K562 (cell line): Measurements from ENCODE around the gene KDM4C. TPM values are rescaled to one million over a fixed set of nuclear protein-coding genes. Genes with fewer than 3 reads are reported as not detected.

ENCODE experiments used
- ADNP ChIP-seq: fragments of 200-800 bp; sonication (Bioruptor generic); IDR thresholded peaks from 2 replicates; pipeline ENCODE4 v1.6.1; 2016; ENCODE audit warnings: missing genetic modification characterization, missing compliant biosample characterization
- CAMTA2 ChIP-seq: fragments of 250-450 bp; sonication (Bioruptor Pico); conservative IDR thresholded peaks from 2 replicates; pipeline ENCODE4 v1.5.1; 2022
- CBX3 ChIP-seq, 2 experiments: IDR thresholded peaks; 1 replicate in 1 of 2; 2 replicates in 1 of 2; pipeline ENCODE4 v1.6.1; 2012; ENCODE audit warnings: inconsistent platforms in 2 of 2, low read length in 2 of 2, borderline replicate concordance in 1 of 2, control low read depth in 1 of 2
- CXXC5 ChIP-seq: fragments of 250-450 bp; sonication (Bioruptor Pico); IDR thresholded peaks from 2 replicates; pipeline ENCODE4 v1.8.0; 2022; ENCODE audit warnings: inconsistent platforms, mild to moderate bottlenecking, moderate library complexity
- DDX20 ChIP-seq: fragments of 450-650 bp; IDR thresholded peaks from 2 replicates; pipeline ENCODE4 v1.6.1; 2016; ENCODE audit warnings: missing genetic modification characterization, low read depth, mild to moderate bottlenecking, missing compliant biosample characterization, moderate library complexity
- GABPB2 ChIP-seq: fragments of 250-450 bp; sonication (Bioruptor Pico); conservative IDR thresholded peaks from 2 replicates; pipeline ENCODE4 v1.5.1; 2021; ENCODE audit warnings: mild to moderate bottlenecking
- GTF2E2 ChIP-seq: fragments of 200-800 bp; sonication (Bioruptor generic); IDR thresholded peaks from 2 replicates; pipeline ENCODE4 v1.6.1; 2016; ENCODE audit warnings: missing genetic modification characterization, missing compliant biosample characterization
- ILK ChIP-seq: fragments of 450-650 bp; IDR thresholded peaks from 2 replicates; pipeline ENCODE4 v1.6.1; 2016; ENCODE audit warnings: missing genetic modification characterization, low read depth, mild to moderate bottlenecking, missing compliant biosample characterization, moderate library complexity, borderline replicate concordance
- MAFF ChIP-seq: IDR thresholded peaks from 2 replicates; pipeline ENCODE4 v1.6.1; 2012; ENCODE audit warnings: low read length, improper control_type of control experiment
- MAFG ChIP-seq: fragments of 450-650 bp; conservative IDR thresholded peaks from 2 replicates; pipeline ENCODE4 v1.6.1; 2016; ENCODE audit warnings: missing genetic modification characterization, missing compliant biosample characterization
- NCOA1 ChIP-seq: fragments of 450-650 bp; IDR thresholded peaks from 2 replicates; pipeline ENCODE4 v1.6.1; 2016; ENCODE audit warnings: low read depth
- NCOR1 ChIP-seq: fragments of 450-650 bp; IDR thresholded peaks from 2 replicates; pipeline ENCODE4 v1.6.1; 2016; ENCODE audit warnings: mild to moderate bottlenecking, moderate library complexity
- NFE2L1 ChIP-seq: fragments of 450-650 bp; IDR thresholded peaks from 2 replicates; pipeline ENCODE4 v1.6.1; 2016; ENCODE audit warnings: missing genetic modification characterization, low read depth, mild to moderate bottlenecking, missing compliant biosample characterization, moderate library complexity, borderline replicate concordance
- NRF1 ChIP-seq, 2 experiments: fragments of 450-650 bp; IDR thresholded peaks in 1 of 2; conservative IDR thresholded peaks in 1 of 2; 2 replicates each; pipeline ENCODE4 v1.6.1; 2014; ENCODE audit warnings: mild to moderate bottlenecking in 2 of 2
- POU5F1 ChIP-seq: fragments of 150-350 bp; IDR thresholded peaks from 2 replicates; pipeline ENCODE4 v1.6.1; 2014; ENCODE audit warnings: borderline replicate concordance, low read length, low read depth, mild to moderate bottlenecking; ENCODE audit not compliant: partially characterized antibody
- PTRF ChIP-seq: fragments of 450-650 bp; IDR thresholded peaks from 2 replicates; pipeline ENCODE4 v1.6.1; 2016; ENCODE audit warnings: mild to moderate bottlenecking, missing genetic modification characterization, missing compliant biosample characterization
- STAG1 ChIP-seq: sonication (generic); formaldehyde crosslinking; IDR thresholded peaks from 2 replicates; pipeline ENCODE4 v1.5.0; 2020; ENCODE audit warnings: missing genetic modification reagents, borderline replicate concordance
- TAF1 ChIP-seq: IDR thresholded peaks from 2 replicates; pipeline ENCODE4 v1.6.1; 2011; ENCODE audit warnings: mild to moderate bottlenecking, low read length, moderate library complexity; ENCODE audit not compliant: insufficient read depth, control insufficient read depth, severe bottlenecking; ENCODE audit errors: extremely low read depth
- TCF15 ChIP-seq: fragments of 250-450 bp; sonication (Bioruptor Pico); IDR thresholded peaks from 2 replicates; pipeline ENCODE4 v1.8.0; 2022; ENCODE audit warnings: moderate library complexity, mild to moderate bottlenecking, inconsistent platforms
- TEAD4 ChIP-seq, 2 experiments: sonication (generic) in 1 of 2; formaldehyde crosslinking in 1 of 2; IDR thresholded peaks; 2 replicates each; pipeline versions ENCODE4 v1.6.1 to v1.8.0; 2012 to 2022; ENCODE audit warnings: borderline replicate concordance in 1 of 2, inconsistent platforms in 1 of 2, low read length in 1 of 2, mild to moderate bottlenecking in 1 of 2, missing genetic modification reagents in 1 of 2
- ZNF184 ChIP-seq: sonication (generic); formaldehyde crosslinking; IDR thresholded peaks from 2 replicates; pipeline ENCODE4 v1.5.0; 2020; ENCODE audit warnings: missing genetic modification reagents
- ZNF197 ChIP-seq: fragments of 200-800 bp; sonication (Bioruptor generic); IDR thresholded peaks from 2 replicates; pipeline ENCODE4 v1.6.1; 2016; ENCODE audit warnings: low read depth, missing genetic modification characterization, missing compliant biosample characterization
- ZNF354B ChIP-seq: fragments of 250-450 bp; sonication (Bioruptor Pico); IDR thresholded peaks from 2 replicates; pipeline ENCODE4 v1.4.0; 2020
- ZSCAN29 ChIP-seq: fragments of 450-650 bp; IDR thresholded peaks from 2 replicates; pipeline ENCODE4 v1.6.1; 2017
- polyA plus RNA-seq, 8 experiments: library from polyadenylated mRNA; depleted of rRNA in 4 of 8; stranded (reverse) in 5 of 8; unstranded in 3 of 8; fragments of >200 nt; fragmentation: Nextera tagmentation in 2 of 8; fragmentation: Illumina TruSeq in 1 of 8; extraction: Ambion mirVana in 2 of 8; extraction: Trizol in 1 of 8; gene quantifications; 2 replicates each; pipeline versions ENCODE4 v1.2.1 to v1.2.3, GENCODE V29; 2011 to 2014; ENCODE audit warnings: inconsistent platforms in 1 of 8, missing spikeins in 1 of 8
- total RNA-seq, 7 experiments: library from RNA; depleted of rRNA in 6 of 7; stranded (reverse); fragments of >200 nt in 6 of 7; fragmentation: Illumina TruSeq in 2 of 7; extraction: Trizol in 2 of 7; gene quantifications; 2 replicates each; pipeline versions ENCODE4 v1.2.1 to v1.2.3, GENCODE V29; 2011 to 2021; ENCODE audit warnings: low replicate concordance in 1 of 7
- TF ChIP-seq, protein P1 (sequence below): fragments of 450-650 bp; IDR thresholded peaks from 2 replicates; pipeline ENCODE4 v1.6.1; 2016
- TF ChIP-seq, protein P2 (sequence below): IDR thresholded peaks from 2 replicates; pipeline ENCODE4 v1.6.1; 2016; ENCODE audit warnings: missing genetic modification characterization, missing compliant biosample characterization
- TF ChIP-seq, protein P3 (sequence below): IDR thresholded peaks from 2 replicates; pipeline ENCODE4 v1.6.1; 2014; ENCODE audit warnings: antibody characterized with exemption

Gene KDM4C
- total and polyA plus RNA-seq, 9 of the 15 experiments (the other 6 are each of a cell fraction or from before 2014, with no cell fraction given): 5.4 to 17.0 (median 12.6) TPM

DNA sequence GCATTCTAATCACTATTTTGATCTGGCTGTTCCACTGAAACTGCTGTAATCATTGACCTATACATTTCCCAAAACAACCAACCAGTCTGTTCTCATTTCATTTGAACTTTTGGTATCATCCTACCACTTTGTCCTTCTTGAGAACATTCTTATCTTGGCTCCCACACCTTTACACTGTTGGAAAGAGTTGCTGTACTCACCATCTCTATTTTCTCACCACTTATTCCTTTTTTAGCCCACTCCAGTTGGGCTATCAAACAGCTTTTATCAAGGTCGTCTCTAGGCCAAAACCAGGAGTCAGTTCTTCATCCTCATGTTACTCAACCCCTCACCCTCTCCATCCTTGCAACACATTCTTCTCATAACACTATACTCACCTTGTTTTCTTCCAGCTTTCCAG is 170.1 kb downstream of the KDM4C start (continued):
- TF ChIP-seq ZSCAN29: no peak
- TF ChIP-seq ZNF184 (CRISPR knock-in tag): no peak
- TF ChIP-seq ZNF197 (CRISPR knock-in tag): no peak
- TF ChIP-seq GABPB2 (CRISPR knock-in tag): no peak
- TF ChIP-seq, protein P1, sequence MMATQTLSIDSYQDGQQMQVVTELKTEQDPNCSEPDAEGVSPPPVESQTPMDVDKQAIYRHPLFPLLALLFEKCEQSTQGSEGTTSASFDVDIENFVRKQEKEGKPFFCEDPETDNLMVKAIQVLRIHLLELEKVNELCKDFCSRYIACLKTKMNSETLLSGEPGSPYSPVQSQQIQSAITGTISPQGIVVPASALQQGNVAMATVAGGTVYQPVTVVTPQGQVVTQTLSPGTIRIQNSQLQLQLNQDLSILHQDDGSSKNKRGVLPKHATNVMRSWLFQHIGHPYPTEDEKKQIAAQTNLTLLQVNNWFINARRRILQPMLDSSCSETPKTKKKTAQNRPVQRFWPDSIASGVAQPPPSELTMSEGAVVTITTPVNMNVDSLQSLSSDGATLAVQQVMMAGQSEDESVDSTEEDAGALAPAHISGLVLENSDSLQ: no peak
- TF ChIP-seq STAG1 (CRISPR knock-in tag): no peak
- TF ChIP-seq CAMTA2 (CRISPR knock-in tag): no peak
- no peak for TF ChIP-seq PTRF (tag)
- TF ChIP-seq NCOA1: peak; percentile 35; the same call in 1 of the 2 replicates
- no peak for TF ChIP-seq GTF2E2 (tag)
- TF ChIP-seq ADNP (tag): no peak
- no peak for TF ChIP-seq TCF15 (CRISPR knock-in tag)
- TF ChIP-seq POU5F1: no peak
- no peak for TF ChIP-seq MAFF
- peak; percentile 73 for TF ChIP-seq TEAD4 (IDR thresholded peaks at IDR 0.05; ENCODE audit: low read length)
- no peak for TF ChIP-seq TEAD4 (CRISPR knock-in tag; IDR thresholded peaks at IDR 0.05; ENCODE audit: borderline replicate concordance)
- TF ChIP-seq CXXC5 (CRISPR knock-in tag): no peak
- TF ChIP-seq ILK (tag): no peak
- TF ChIP-seq ZNF354B (CRISPR knock-in tag): no peak
- 0 out of 3 replicates have a peak, but pooled peaks of 1 of the 2 experiments have one; percentile 35 for TF ChIP-seq CBX3 (IDR thresholded peaks at IDR 0.05; ENCODE audit: borderline replicate concordance in 1 of 2, low read length in 2 of 2)
- TF ChIP-seq DDX20 (tag): no peak
- TF ChIP-seq, protein P2, sequence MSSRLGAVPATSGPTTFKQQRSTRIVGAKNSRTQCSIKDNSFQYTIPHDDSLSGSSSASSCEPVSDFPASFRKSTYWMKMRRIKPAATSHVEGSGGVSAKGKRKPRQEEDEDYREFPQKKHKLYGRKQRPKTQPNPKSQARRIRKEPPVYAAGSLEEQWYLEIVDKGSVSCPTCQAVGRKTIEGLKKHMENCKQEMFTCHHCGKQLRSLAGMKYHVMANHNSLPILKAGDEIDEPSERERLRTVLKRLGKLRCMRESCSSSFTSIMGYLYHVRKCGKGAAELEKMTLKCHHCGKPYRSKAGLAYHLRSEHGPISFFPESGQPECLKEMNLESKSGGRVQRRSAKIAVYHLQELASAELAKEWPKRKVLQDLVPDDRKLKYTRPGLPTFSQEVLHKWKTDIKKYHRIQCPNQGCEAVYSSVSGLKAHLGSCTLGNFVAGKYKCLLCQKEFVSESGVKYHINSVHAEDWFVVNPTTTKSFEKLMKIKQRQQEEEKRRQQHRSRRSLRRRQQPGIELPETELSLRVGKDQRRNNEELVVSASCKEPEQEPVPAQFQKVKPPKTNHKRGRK: no peak
- TF ChIP-seq NRF1 (conservative IDR thresholded peaks at IDR 0.05 in 1 of 2, IDR thresholded peaks at IDR 0.05 in 1 of 2): no peak
- peak; percentile 78 for TF ChIP-seq NCOR1
- no peak for TF ChIP-seq NFE2L1 (tag)
- TF ChIP-seq, protein P3, sequence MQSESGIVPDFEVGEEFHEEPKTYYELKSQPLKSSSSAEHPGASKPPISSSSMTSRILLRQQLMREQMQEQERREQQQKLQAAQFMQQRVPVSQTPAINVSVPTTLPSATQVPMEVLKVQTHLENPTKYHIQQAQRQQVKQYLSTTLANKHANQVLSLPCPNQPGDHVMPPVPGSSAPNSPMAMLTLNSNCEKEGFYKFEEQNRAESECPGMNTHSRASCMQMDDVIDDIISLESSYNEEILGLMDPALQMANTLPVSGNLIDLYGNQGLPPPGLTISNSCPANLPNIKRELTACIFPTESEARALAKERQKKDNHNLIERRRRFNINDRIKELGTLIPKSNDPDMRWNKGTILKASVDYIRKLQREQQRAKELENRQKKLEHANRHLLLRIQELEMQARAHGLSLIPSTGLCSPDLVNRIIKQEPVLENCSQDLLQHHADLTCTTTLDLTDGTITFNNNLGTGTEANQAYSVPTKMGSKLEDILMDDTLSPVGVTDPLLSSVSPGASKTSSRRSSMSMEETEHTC: no peak
- TF ChIP-seq MAFG: no peak
- no peak for TF ChIP-seq TAF1
